Activated CD8-positive, alpha-beta memory T cell treated with anti-CD3 and anti-CD28 coated beads, Interleukin-2, amount 50 U/mL, for 1 hour (primary cell): Measurements from ENCODE around the gene TNK2.

Source experiments
- DNase-seq: peaks from one replicate; pipeline ENCODE4 v3.0.0-alpha.2; 2020; ENCODE audit errors: extremely low read depth

TNK2 gene

DNA sequence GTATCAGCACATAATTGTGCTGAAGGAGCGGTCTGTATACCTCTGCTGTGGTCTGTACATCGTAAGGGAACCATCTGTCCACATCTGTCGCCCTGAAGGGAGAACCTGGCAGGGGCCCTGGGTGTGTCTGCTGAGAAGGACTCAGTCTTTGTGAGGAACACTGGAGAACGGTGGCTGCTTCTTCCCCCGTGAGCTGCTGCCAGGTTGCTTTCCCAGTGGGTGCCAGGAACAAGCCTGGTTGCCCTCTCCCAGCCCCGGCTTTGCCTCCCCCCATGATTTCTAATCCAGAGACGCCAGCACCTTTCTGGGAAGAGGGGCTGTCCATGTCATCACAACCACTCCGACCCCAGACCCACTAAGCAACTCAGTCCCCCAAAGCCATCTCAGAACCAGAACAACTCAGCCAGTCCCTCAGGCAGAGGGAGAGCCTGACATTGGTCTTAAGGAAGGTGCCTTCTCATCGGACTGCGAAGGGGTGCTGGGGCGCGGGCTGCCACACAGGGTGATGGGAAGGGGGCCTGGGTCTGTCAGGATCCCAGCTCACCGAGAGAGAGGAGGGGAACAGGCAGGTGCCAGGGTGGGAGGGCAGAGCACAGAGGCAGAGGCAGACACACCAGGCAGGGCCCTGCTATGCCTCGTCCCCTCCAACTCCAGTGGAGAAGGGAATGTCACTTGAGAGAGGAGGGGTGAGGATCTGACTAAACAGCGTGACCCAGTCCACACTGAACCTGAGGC, 8.5 kb downstream of the TNK2 start:
- no peak for DNase-seq

- DNase-seq: no peak
These were observed 10.4 kb downstream of the TNK2 start for GRCh38 chr3:195897853-195898415.

GRCh38 chr3:195897081-195897852, 11.1 kb downstream of the TNK2 start:
- no peak for DNase-seq

GRCh38 chr3:195896361-195897080, 11.8 kb downstream of the TNK2 start:
- DNase-seq: no peak

DNA sequence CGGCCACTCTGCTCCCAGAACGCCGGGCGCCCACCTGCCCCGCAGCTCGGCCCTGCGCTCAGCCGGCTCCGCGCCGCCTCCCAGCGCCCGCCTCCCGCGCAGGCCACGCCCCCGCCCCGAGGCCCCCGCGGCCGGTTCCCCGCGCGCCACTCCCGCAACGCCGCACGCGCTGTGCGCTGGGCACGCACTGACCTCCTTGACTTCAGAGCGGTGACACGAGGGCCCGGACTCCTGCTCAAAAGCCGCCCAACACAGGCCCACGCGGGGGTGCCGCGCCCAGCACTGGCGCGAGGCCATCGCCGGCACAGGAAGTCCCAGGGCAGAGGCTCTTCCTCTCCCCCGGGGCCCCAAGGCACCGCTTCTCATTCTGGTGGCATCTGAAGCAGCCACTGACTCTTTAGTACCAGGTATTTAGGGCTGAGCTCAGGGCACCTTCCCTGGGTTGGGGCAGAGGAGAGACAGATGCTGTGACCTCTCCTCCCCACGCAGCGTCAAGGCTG, 12.4 kb downstream of the TNK2 start:
- DNase-seq: no peak

DNA sequence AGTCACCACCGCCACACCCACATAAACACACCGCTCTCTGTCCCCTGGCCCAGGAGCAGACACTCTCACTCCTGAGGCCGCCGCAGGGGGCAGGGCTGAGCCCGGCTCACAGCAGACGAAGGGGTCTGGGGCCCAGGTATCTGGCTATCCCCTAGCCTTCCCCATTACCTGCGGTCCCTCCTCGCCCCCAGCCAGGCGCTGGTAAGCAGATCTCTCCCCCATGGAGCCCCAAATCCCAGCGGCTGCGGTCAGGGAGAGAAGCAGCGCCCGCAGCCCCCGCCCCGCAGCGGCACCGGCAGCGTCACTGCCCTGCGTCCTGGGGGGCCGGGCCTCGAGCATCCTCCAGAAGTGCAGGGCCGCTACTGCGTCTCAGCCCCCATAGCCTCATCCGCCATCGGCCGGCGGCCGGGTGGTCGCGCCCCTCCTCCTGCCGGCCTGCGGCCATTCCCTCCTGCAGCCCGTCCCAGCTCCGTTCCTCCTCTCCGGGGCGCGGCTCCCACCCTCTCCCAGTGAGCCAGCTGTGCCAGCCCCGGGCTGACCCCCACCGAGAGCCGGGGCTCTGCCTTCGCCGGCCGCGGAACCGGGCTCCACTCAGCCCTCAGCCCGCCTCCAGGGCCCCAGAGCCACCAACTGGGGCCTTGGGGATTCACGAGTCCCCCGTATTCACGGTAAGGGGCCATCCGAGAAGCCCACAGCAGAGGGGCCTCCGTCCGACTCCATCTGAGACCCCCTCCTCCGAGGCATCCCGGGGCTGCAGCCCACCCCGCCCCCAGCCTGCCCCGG, 13.1 kb downstream of the TNK2 start:
- peak; percentile 24 for DNase-seq

DNA sequence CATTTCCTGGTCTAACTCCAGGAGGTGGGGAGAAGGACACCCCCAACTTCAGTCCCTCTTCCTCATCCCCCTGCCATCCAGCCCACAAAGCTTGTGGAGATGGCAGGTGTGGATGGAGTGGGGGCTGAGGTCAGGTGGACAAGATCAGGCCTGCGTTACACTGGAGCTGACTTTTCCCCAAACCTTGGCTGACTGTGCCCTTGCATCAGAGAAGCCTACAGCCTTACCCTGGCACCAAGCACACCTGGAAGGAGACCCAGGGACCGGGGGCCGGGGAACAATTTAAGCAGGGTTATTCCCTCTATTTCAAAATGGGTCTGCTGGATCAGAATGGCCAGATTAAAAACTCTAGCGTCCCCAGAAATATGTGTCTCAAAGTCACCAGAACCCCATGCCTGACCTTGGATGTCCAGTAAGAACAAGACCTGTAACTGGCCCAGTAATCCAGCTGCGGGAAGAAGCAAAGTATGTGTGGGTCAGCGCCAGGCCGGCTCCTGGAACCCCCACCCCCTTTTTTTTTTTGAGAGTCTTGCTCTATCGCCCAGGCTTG, 14.4 kb downstream of the TNK2 start:
- DNase-seq: no peak

- no peak for DNase-seq
These were observed 14.8 kb downstream of the TNK2 start for GRCh38 chr3:195893516-195893915.

- DNase-seq: no peak
These were observed 15.3 kb downstream of the TNK2 start for GRCh38 chr3:195893044-195893395.

DNA sequence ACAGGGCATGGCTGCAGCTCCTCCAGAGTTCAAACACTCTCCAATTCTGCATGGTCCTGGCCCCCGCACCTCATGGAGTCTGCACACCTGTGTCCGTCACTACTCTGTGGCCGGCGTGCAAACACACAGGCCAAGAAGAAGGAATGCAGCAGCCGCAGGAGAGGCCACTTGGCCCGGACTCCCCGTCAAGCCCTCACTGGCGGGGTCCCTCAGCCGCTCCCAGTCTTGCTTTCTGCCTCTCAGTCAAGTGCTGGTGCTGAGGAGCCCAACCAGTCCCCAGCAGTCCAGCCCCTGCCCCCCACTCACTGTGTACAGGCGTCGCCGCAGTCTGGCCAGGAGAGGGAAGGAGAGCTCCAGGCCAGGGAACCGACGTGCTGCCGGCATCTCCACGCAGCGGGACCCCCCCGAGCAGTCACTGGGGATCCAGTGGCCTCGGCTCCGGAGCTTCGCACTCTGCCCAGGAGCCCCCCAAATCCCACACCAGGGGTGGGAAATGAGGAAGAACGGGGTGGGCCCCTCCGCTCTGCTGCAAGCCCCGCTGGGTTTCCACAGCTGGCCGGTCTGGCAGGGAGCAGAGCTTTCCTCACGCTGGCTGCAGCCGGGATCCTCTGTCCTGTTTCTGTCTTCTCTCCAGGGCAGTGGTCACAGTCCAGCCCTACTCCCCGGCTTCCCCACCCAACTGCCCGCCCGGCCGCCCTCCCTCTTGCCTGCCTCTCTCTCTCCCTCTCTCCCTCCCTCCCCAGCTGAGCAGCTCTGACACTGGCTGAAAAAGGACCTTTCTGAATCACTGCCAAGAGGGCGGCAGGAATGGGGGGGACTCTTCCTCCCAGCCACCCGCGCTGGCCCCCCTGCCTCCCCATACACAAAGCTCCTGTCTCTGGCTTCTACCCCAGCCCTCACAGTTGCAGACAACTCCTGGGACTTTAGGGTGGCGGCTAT, 16.0 kb downstream of the TNK2 start:
- no peak for DNase-seq

GRCh38 chr3:195891431-195892104, 16.8 kb downstream of the TNK2 start:
- DNase-seq: no peak

GRCh38 chr3:195889870-195890295, 18.5 kb downstream of the TNK2 start:
- no peak for DNase-seq

- DNase-seq: no peak
These were observed 19.1 kb downstream of the TNK2 start for GRCh38 chr3:195888981-195889869.

- DNase-seq: no peak
These were observed 20.0 kb downstream of the TNK2 start for GRCh38 chr3:195888311-195888761.

- DNase-seq: no peak
These were observed 20.7 kb downstream of the TNK2 start for GRCh38 chr3:195887670-195888069.

DNA sequence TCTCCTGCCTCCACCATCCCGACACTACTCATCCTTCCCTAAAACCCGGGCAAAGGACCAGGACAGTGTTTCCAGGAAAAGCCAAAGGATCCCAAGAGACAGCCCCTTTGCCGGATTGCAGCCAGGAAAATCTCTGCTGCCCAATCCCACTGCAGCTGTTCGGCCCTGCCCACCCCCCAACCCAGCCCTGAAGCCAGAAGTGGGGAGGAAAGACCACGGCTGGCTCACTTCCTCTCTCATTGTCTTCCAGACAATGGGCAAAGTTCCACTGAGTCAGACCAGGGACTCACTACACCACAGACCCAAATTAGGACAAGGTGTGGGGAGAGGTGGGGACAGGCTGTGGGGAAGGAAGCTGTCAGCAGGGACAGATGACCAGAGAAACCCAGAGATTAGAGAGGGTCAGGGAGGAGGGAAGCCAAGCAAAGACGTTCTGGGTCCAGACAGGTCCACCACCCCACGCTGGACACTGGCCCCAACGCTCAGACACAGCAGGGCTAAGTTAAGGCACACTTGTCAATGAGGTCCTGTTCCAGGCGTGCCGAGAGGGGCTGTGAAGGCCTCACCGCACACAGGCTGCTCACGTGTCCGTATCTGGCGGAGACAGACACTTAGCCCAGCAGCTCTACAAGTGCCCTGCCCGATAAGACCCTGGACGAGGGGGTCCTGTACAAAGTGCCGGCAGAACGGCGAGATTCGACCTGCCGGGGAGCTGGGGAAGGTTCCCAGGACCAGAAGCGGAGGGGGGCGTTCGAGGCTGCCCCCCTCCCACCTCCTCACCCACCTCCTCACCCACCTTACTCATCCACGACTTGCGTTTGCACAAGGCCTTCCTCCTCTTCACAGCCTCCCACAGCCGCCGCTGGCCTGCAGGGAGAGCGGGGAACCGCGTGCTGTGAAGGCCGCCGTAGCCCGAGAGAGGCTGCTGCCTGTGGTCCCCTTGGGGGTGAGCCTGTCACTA, 21.9 kb downstream of the TNK2 start:
- no peak for DNase-seq
